Measurements from ENCODE around the gene RRP8. TPM values are rescaled to one million over a fixed set of nuclear protein-coding genes. Genes with fewer than 3 reads are reported as not detected.
A peak's percentile ranks its signal among the peaks of the same experiment; 100 is the strongest.

The RRP8 gene
- total RNA-seq, 1 experiment from 2014 or later = 10.1 TPM

- no peak for DNase-seq
- Histone ChIP-seq H3K4me2 (no peak overlapping the region), H3K36me3 (ENCODE audit: low read depth) (no peaks in the 10 kb centered on the region), H3K9me2 (ENCODE audit: insufficient read depth) (no peaks in the 10 kb centered on the region), H3K79me2 (ENCODE audit: low read depth) (no peaks in the 10 kb centered on the region), H4K20me1 (ENCODE audit: insufficient read depth) (no peaks in the 10 kb centered on the region), H3K4me3 (no peak overlapping the region), H3K27me3 (ENCODE audit: insufficient read depth, low read depth) (no peaks in the 10 kb centered on the region), H3K4me1 (replicated peaks; ENCODE audit: insufficient read depth) (no peaks in the 10 kb centered on the region; the same call in 1 of the 2 replicates), H2AFZ (no peak overlapping the region), H3K9me3 (ENCODE audit: insufficient read depth, low read depth) (no peaks in the 10 kb centered on the region), H3K27ac (no peak overlapping the region), H3F3A (ENCODE audit: insufficient read depth, low read depth) (no peaks in the 10 kb centered on the region)
- ChIA-PET CTCF (no interaction called here), POLR2A (ENCODE audit: unreplicated experiment) (no interaction called here)
- no TSS peak for BruUV-seq (replicated peaks)
- TF ChIP-seq EZH2 (IDR thresholded peaks at IDR 0.05; ENCODE audit: low read depth) = no peak
- TF ChIP-seq CTCF (conservative IDR thresholded peaks at IDR 0.05) = no peak
- intact Hi-C loops (cut with micrococcal nuclease; ENCODE audit: unreplicated experiment) = no loop called here
Observed at GRCh38 chr11:6640036-6640984, 36.9 kb upstream of the RRP8 start.

GRCh38 chr11:6638429-6638828 is 35.0 kb upstream of the RRP8 start:
- no peaks in the 10 kb centered on the region for H3K27me3 ChIP-seq (ENCODE audit: insufficient read depth, low read depth)
- ChIA-PET POLR2A (ENCODE audit: unreplicated experiment) (interaction anchor here (0.6 kb wide), 1 partner anchor 11 kb away, joined by 11 read pairs; no protein-coding TSS in a partner anchor), CTCF (no interaction called here)
- H3K79me2 ChIP-seq (ENCODE audit: low read depth) = no peaks in the 10 kb centered on the region
- no TSS peak for BruUV-seq (replicated peaks)
- H3F3A ChIP-seq (ENCODE audit: insufficient read depth, low read depth) = no peaks in the 10 kb centered on the region
- H3K4me2 ChIP-seq = no peak overlapping the region
- TF ChIP-seq EZH2 (IDR thresholded peaks at IDR 0.05; ENCODE audit: low read depth) = no peak
- no peak for TF ChIP-seq CTCF (conservative IDR thresholded peaks at IDR 0.05)
- H3K4me3 ChIP-seq = no peak overlapping the region
- H3K4me1 ChIP-seq (replicated peaks; ENCODE audit: insufficient read depth) = no peaks in the 10 kb centered on the region; the same call in 1 of the 2 replicates
- intact Hi-C loops (cut with micrococcal nuclease; ENCODE audit: unreplicated experiment) = no loop called here
- H3K27ac ChIP-seq = no peak overlapping the region
- no peak for DNase-seq
- H4K20me1 ChIP-seq (ENCODE audit: insufficient read depth) = no peaks in the 10 kb centered on the region
- no peaks in the 10 kb centered on the region for H3K9me3 ChIP-seq (ENCODE audit: insufficient read depth, low read depth)
- H3K36me3 ChIP-seq (ENCODE audit: low read depth) = no peaks in the 10 kb centered on the region
- H2AFZ ChIP-seq = no peak overlapping the region
- no peaks in the 10 kb centered on the region for H3K9me2 ChIP-seq (ENCODE audit: insufficient read depth)

GRCh38 chr11:6637871-6638270 is 34.5 kb upstream of the RRP8 start:
- POLR2A ChIA-PET (ENCODE audit: unreplicated experiment) = no interaction called here
- no peaks in the 10 kb centered on the region for H3F3A ChIP-seq (ENCODE audit: insufficient read depth, low read depth)
- intact Hi-C loops (cut with micrococcal nuclease; ENCODE audit: unreplicated experiment) = no loop called here
- no peak overlapping the region for H3K4me2 ChIP-seq
- H2AFZ ChIP-seq = no peak overlapping the region
- CTCF ChIA-PET = no interaction called here
- no peak overlapping the region for H3K4me3 ChIP-seq
- no peak overlapping the region for H3K27ac ChIP-seq
- no peaks in the 10 kb centered on the region for H3K9me3 ChIP-seq (ENCODE audit: insufficient read depth, low read depth)
- H4K20me1 ChIP-seq (ENCODE audit: insufficient read depth) = no peaks in the 10 kb centered on the region
- H3K27me3 ChIP-seq (ENCODE audit: insufficient read depth, low read depth) = no peaks in the 10 kb centered on the region
- TF ChIP-seq CTCF (conservative IDR thresholded peaks at IDR 0.05) (no peak), EZH2 (IDR thresholded peaks at IDR 0.05; ENCODE audit: low read depth) (no peak)
- H3K9me2 ChIP-seq (ENCODE audit: insufficient read depth) = no peaks in the 10 kb centered on the region
- H3K36me3 ChIP-seq (ENCODE audit: low read depth) = no peaks in the 10 kb centered on the region
- DNase-seq = peak in 1 of 2 experiments; percentile 11
- no peaks in the 10 kb centered on the region for H3K79me2 ChIP-seq (ENCODE audit: low read depth)
- H3K4me1 ChIP-seq (replicated peaks; ENCODE audit: insufficient read depth) = no peaks in the 10 kb centered on the region; the same call in 1 of the 2 replicates
- no TSS peak for BruUV-seq (replicated peaks)
